ENCODE data around the gene TRPC3. TPM values are rescaled to one million over a fixed set of nuclear protein-coding genes. Genes with fewer than 3 reads are reported as not detected.
"Not testable (repeated sequence)": the region's sequence is repeated elsewhere in the genome, so short reads cannot be mapped to it uniquely, and the experiment has no call there.

TRPC3 gene
- total RNA-seq, 2 experiments from 2014 or later, result not detected

DNA sequence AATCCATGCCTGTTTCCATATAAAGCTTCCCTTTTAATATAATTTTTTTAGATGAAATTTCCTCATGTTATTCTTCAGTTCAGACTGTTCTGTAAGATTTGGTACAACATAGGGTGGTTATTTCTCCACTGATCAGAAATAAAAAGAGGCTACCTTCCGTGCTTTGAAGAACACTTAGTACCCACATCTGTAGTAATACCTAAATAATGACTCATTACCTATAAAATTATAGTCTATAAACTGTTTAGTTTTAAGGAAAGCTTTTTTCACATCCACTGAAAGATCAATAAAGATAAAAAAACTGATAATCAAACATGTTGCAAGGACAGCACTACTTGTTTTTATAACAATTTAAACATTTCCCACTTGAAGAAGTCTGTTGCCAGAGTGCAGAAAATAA is 23.9 kb downstream of the TRPC3 start:
- peaks cover 35% of the 10 kb centered on the region for H3K27me3 Mint-ChIP-seq
- TF ChIP-seq, protein P1, sequence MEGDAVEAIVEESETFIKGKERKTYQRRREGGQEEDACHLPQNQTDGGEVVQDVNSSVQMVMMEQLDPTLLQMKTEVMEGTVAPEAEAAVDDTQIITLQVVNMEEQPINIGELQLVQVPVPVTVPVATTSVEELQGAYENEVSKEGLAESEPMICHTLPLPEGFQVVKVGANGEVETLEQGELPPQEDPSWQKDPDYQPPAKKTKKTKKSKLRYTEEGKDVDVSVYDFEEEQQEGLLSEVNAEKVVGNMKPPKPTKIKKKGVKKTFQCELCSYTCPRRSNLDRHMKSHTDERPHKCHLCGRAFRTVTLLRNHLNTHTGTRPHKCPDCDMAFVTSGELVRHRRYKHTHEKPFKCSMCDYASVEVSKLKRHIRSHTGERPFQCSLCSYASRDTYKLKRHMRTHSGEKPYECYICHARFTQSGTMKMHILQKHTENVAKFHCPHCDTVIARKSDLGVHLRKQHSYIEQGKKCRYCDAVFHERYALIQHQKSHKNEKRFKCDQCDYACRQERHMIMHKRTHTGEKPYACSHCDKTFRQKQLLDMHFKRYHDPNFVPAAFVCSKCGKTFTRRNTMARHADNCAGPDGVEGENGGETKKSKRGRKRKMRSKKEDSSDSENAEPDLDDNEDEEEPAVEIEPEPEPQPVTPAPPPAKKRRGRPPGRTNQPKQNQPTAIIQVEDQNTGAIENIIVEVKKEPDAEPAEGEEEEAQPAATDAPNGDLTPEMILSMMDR (IDR thresholded peaks at IDR 0.05), result no peak
- H3K4me1 Mint-ChIP-seq (ENCODE audit: low read depth), result no peaks in the 10 kb centered on the region
- ATAC-seq (ENCODE audit: poor library complexity), result no peak
- POLR2A ChIA-PET, result no interaction called here
- no peak overlapping the region for H3K4me3 Mint-ChIP-seq
- H3K9me3 ChIP-seq (ENCODE audit: control insufficient read depth in 1 of 2, insufficient read depth in 1 of 2, low read length in 2 of 2), result peaks cover 0 to 7% of the 10 kb centered on the region in 2 experiments
- H3K4me3 ChIP-seq (ENCODE audit: low read length), result no peak overlapping the region
- no peak overlapping the region for H3K27ac Mint-ChIP-seq
- peaks cover 0 to 6% of the 10 kb centered on the region in 2 experiments for H3K27me3 ChIP-seq (ENCODE audit: control insufficient read depth in 1 of 2, insufficient read depth in 2 of 2, low read length in 2 of 2)
- no peaks in the 10 kb centered on the region for H3K4me1 ChIP-seq (ENCODE audit: insufficient read depth, low read length)
- H3K27ac ChIP-seq (ENCODE audit: low read depth in 1 of 2, low read length in 2 of 2), result no peak overlapping the region
- no peaks in the 10 kb centered on the region for H3K9me3 Mint-ChIP-seq
- H3K36me3 Mint-ChIP-seq (ENCODE audit: low read depth), result no peaks in the 10 kb centered on the region
- CTCF ChIA-PET, result no interaction called here
- no peaks in the 10 kb centered on the region for H3K36me3 ChIP-seq (ENCODE audit: insufficient read depth, low read length)
- DNase-seq, result no peak
- intact Hi-C loops (cut with DNase I, micrococcal nuclease), result no loop called here

DNA sequence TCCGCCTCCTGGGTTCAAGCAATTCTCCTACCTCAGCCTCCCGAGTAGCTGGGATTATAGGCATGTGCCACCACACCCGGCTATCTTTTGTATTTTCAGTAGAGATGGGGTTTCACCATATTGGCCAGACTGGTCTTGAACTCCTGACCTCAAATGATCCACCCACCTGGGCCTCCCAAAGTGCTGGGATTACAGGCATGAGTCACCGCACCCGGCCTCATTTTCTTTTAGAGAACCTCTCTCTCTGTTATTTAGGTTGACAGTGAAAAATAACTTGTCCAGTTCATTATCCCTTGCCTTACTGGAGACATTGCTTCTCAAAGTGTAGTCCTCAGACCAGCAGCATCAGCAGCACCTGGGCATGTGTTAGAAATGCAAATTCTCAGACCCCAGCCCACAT is 25.4 kb downstream of the TRPC3 start:
- POLR2A ChIA-PET; H3K9me3 ChIP-seq (ENCODE audit: control insufficient read depth in 1 of 2, insufficient read depth in 1 of 2, low read length in 2 of 2); H3K4me1 ChIP-seq (ENCODE audit: insufficient read depth, low read length); H3K4me3 Mint-ChIP-seq; H3K36me3 Mint-ChIP-seq (ENCODE audit: low read depth); H3K27ac ChIP-seq (ENCODE audit: low read depth in 1 of 2, low read length in 2 of 2); intact Hi-C loops (cut with DNase I, micrococcal nuclease); CTCF ChIA-PET; DNase-seq; H3K27ac Mint-ChIP-seq; H3K4me1 Mint-ChIP-seq (ENCODE audit: low read depth); H3K4me3 ChIP-seq (ENCODE audit: low read length); H3K36me3 ChIP-seq (ENCODE audit: insufficient read depth, low read length); H3K27me3 ChIP-seq (ENCODE audit: control insufficient read depth in 1 of 2, insufficient read depth in 2 of 2, low read length in 2 of 2); H3K9me3 Mint-ChIP-seq; ATAC-seq (ENCODE audit: poor library complexity): not testable (repeated sequence)
- peaks cover 30% of the 10 kb centered on the region for H3K27me3 Mint-ChIP-seq

DNA sequence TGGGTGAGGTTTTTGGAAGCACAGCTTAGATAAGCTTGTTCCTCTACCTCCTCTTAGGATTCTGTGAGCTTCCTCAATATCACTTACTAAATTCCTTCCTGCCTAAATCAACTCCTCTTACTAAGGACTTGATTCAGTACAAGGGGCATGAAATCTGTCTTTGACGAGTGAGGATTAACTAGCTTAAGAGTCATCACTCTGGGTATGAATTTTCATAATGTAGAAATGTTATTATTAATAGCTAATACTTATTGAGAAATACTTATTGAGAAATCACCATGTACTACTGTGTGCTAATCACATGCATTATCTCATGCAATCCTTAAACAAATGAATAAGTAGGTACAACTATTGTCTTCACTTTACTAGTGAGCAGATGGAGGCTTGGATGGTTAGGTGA is 28.6 kb downstream of the TRPC3 start:
- Histone ChIP-seq H3K9me3 (ENCODE audit: control insufficient read depth in 1 of 2, insufficient read depth in 1 of 2, low read length in 2 of 2) (no peaks in the 10 kb centered on the region), H3K4me3 (ENCODE audit: low read length) (no peak overlapping the region), H3K27me3 (ENCODE audit: control insufficient read depth in 1 of 2, insufficient read depth in 2 of 2, low read length in 2 of 2) (no peaks in the 10 kb centered on the region), H3K4me1 (ENCODE audit: insufficient read depth, low read length) (no peaks in the 10 kb centered on the region), H3K27ac (ENCODE audit: low read depth in 1 of 2, low read length in 2 of 2) (no peak overlapping the region), H3K36me3 (ENCODE audit: insufficient read depth, low read length) (no peaks in the 10 kb centered on the region)
- intact Hi-C loops (cut with DNase I, micrococcal nuclease), result no loop called here
- Mint-ChIP-seq H3K27ac (no peak overlapping the region), H3K36me3 (ENCODE audit: low read depth) (no peaks in the 10 kb centered on the region), H3K27me3 (peaks cover 17% of the 10 kb centered on the region), H3K4me1 (ENCODE audit: low read depth) (no peaks in the 10 kb centered on the region), H3K9me3 (no peaks in the 10 kb centered on the region), H3K4me3 (no peak overlapping the region)
- no peak for ATAC-seq (ENCODE audit: poor library complexity)
- DNase-seq, result no peak
- TF ChIP-seq, protein P1 (IDR thresholded peaks at IDR 0.05), result no peak
- CTCF ChIA-PET, result no interaction called here
- POLR2A ChIA-PET, result no interaction called here

DNA sequence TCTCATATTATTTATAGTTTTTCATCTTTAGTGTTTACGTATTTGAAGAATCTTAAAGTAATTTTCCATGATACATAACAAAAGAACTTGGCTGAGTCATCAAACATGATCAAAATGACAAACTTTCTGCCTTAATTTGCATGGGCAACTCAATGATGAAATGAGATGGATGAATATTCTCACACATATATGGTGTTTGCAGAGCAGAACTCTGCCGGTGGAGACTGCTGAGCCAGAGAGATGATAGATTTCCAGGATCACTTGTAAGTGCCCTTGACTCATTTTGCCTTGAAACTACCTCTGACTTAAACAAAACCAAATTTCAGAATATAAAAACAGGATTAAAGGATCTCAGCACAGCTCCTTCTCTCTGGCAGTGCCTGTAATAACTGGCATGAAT is 38.2 kb downstream of the TRPC3 start:
- no peak overlapping the region for H3K4me3 Mint-ChIP-seq
- intact Hi-C loops (cut with DNase I, micrococcal nuclease), result no loop called here
- Histone ChIP-seq H3K27me3 (ENCODE audit: control insufficient read depth in 1 of 2, insufficient read depth in 2 of 2, low read length in 2 of 2) (no peaks in the 10 kb centered on the region), H3K36me3 (ENCODE audit: insufficient read depth, low read length) (no peaks in the 10 kb centered on the region), H3K4me3 (ENCODE audit: low read length) (no peak overlapping the region), H3K4me1 (ENCODE audit: insufficient read depth, low read length) (no peaks in the 10 kb centered on the region), H3K9me3 (ENCODE audit: control insufficient read depth in 1 of 2, insufficient read depth in 1 of 2, low read length in 2 of 2) (no peaks in the 10 kb centered on the region), H3K27ac (ENCODE audit: low read depth in 1 of 2, low read length in 2 of 2) (no peak overlapping the region)
- no peaks in the 10 kb centered on the region for H3K27me3 Mint-ChIP-seq
- TF ChIP-seq, protein P1 (IDR thresholded peaks at IDR 0.05), result no peak
- H3K9me3 Mint-ChIP-seq, result no peaks in the 10 kb centered on the region
- no peak for DNase-seq
- ChIA-PET POLR2A (no interaction called here), CTCF (no interaction called here)
- no peak for ATAC-seq (ENCODE audit: poor library complexity)
- H3K36me3 Mint-ChIP-seq (ENCODE audit: low read depth), result no peaks in the 10 kb centered on the region
- no peak overlapping the region for H3K27ac Mint-ChIP-seq
- H3K4me1 Mint-ChIP-seq (ENCODE audit: low read depth), result peaks cover 8% of the 10 kb centered on the region

Measured in CD4-positive, alpha-beta T cell (primary cell).